ENCODE results near the gene NFS1.

GRCh38 chr20:35648836-35649235, 50.3 kb downstream of the NFS1 start:
- no peak for TF ChIP-seq CTCF (IDR thresholded peaks at IDR 0.05; ENCODE audit: low read depth, low read length, poor library complexity, severe bottlenecking)
- TF ChIP-seq EZH2phosphoT487 (IDR thresholded peaks at IDR 0.05; ENCODE audit: borderline replicate concordance, low read length) = no peak

All from DOHH2 (cell line).